Caco-2 (cell line): ENCODE data around the gene NKX2-4. TPM values are rescaled to one million over a fixed set of nuclear protein-coding genes. Genes with fewer than 3 reads are reported as not detected.

Experiments
- BruUV-seq: library from RNA; stranded (reverse); fragments of 400-500 nt; replicated peaks from 2 replicates; lab custom pipeline; 2021; lab: Mats Ljungman, UMichigan
- CTCF ChIA-PET: fragments of 300-600 bp; sonication (Branson Sonifier 250); formaldehyde crosslinking; loops from one replicate; lab custom pipeline; 2022; ENCODE audit warnings: antibody characterized with exemption; lab: Charles Lee
- POLR2A ChIA-PET: fragments of 300-600 bp; sonication (Branson Sonifier 250); formaldehyde crosslinking; loops from one replicate; lab custom pipeline; 2022; ENCODE audit warnings: antibody characterized with exemption; lab: Charles Lee
- DNase-seq, 2 experiments: peaks; one replicate each; pipeline versions ENCODE4 v3.0.0 to v3.0.0-alpha.2; 2020 to 2022
- H3K27me3 ChIP-seq: replicated peaks from 2 replicates; pipeline ENCODE4 v1.6.0; 2011; ENCODE audit warnings: low read length; ENCODE audit not compliant: control insufficient read depth, insufficient read depth
- H3K36me3 ChIP-seq: 2 replicates; pipeline ENCODE4 v1.5.1; 2011; ENCODE audit warnings: low read length; ENCODE audit not compliant: control insufficient read depth, insufficient read depth
- H3K4me1 ChIP-seq: fragments of 250-450 bp; sonication (Bioruptor Pico); 2 replicates; pipeline ENCODE4 v1.5.1; 2020; ENCODE audit warnings: mild to moderate bottlenecking
- H3K4me3 ChIP-seq: 2 replicates; pipeline ENCODE4 v1.5.1; 2011; ENCODE audit warnings: low read depth, mild to moderate bottlenecking, control low read depth, low read length
- H3K9me3 ChIP-seq: fragments of 250-450 bp; sonication (Bioruptor Pico); 2 replicates; pipeline ENCODE4 v1.5.1; 2020; ENCODE audit warnings: mild to moderate bottlenecking, moderate library complexity
- H3K27ac Mint-ChIP-seq: one replicate; pipeline ENCODE4 v1.8.0; 2022; ENCODE audit warnings: mixed read lengths; ENCODE audit not compliant: unreplicated experiment
- H3K27me3 Mint-ChIP-seq: one replicate; pipeline ENCODE4 v1.8.0; 2022; ENCODE audit warnings: mixed read lengths; ENCODE audit not compliant: insufficient read depth, unreplicated experiment
- H3K36me3 Mint-ChIP-seq: one replicate; pipeline ENCODE4 v1.8.0; 2022; ENCODE audit warnings: mild to moderate bottlenecking, mixed read lengths; ENCODE audit not compliant: insufficient read depth, unreplicated experiment
- H3K4me1 Mint-ChIP-seq: one replicate; pipeline ENCODE4 v1.8.0; 2022; ENCODE audit warnings: low read depth, mixed read lengths; ENCODE audit not compliant: unreplicated experiment
- H3K4me3 Mint-ChIP-seq: one replicate; pipeline ENCODE4 v1.8.0; 2022; ENCODE audit warnings: mild to moderate bottlenecking, moderate library complexity, mixed read lengths; ENCODE audit not compliant: unreplicated experiment
- H3K9me3 Mint-ChIP-seq: one replicate; pipeline ENCODE4 v1.8.0; 2022; ENCODE audit warnings: mixed read lengths; ENCODE audit not compliant: unreplicated experiment
- CTCF ChIP-seq, 2 experiments: fragments of 200-600 bp in 1 of 2; IDR thresholded peaks; 1 replicate in 1 of 2; 2 replicates in 1 of 2; pipeline versions ENCODE4 v1.5.1 to v1.8.0; 2011 to 2022; ENCODE audit warnings: antibody characterized with exemption in 1 of 2, control low read depth in 1 of 2, inconsistent platforms in 1 of 2, low read depth in 1 of 2, low read length in 1 of 2, mild to moderate bottlenecking in 1 of 2, moderate library complexity in 1 of 2; ENCODE audit not compliant: insufficient read depth in 1 of 2, severe bottlenecking in 1 of 2, unreplicated experiment in 1 of 2
- intact Hi-C: fragments of 100-400 bp; cut with micrococcal nuclease; formaldehyde crosslinking; loops from one replicate; pipeline ENCODE4 v1.10.0; 2022; ENCODE audit not compliant: unreplicated experiment
- total RNA-seq: library from RNA; stranded (reverse); gene quantifications from 2 replicates; pipeline ENCODE4 v1.2.3, GENCODE V29; 2022

The NKX2-4 gene
- total RNA-seq, 1 experiment from 2014 or later, result not detected

- POLR2A ChIA-PET, result no interaction called here
Measured at GRCh38 chr20:21388566-21388965, 8.8 kb downstream of the NKX2-4 start.

GRCh38 chr20:21387528-21387927 is 9.8 kb downstream of the NKX2-4 start:
- Mint-ChIP-seq H3K27ac (no peak overlapping the region), H3K36me3 (peaks cover 57% of the 10 kb centered on the region), H3K4me1 (no peaks in the 10 kb centered on the region), H3K27me3 (no peaks in the 10 kb centered on the region), H3K4me3 (no peak overlapping the region), H3K9me3 (no peaks in the 10 kb centered on the region)
- Histone ChIP-seq H3K9me3 (no peaks in the 10 kb centered on the region), H3K27me3 (no peaks in the 10 kb centered on the region), H3K4me1 (no peaks in the 10 kb centered on the region), H3K36me3 (0 out of 2 replicates have a peak, but pooled peaks cover 2% of the 10 kb centered on the region), H3K4me3 (no peak overlapping the region)
- BruUV-seq, result no TSS peak
- intact Hi-C loops, result no loop called here
- POLR2A ChIA-PET, result no interaction called here
- no peak for DNase-seq
- TF ChIP-seq CTCF (IDR thresholded peaks at IDR 0.05; ENCODE audit: insufficient read depth in 1 of 2, low read depth in 1 of 2, low read length in 1 of 2, severe bottlenecking in 1 of 2, unreplicated experiment in 1 of 2), result no peak
- CTCF ChIA-PET, result no interaction called here

More at GRCh38 chr20:21388566-21388965, 8.8 kb downstream of the NKX2-4 start:
- Mint-ChIP-seq H3K4me1 (no peaks in the 10 kb centered on the region), H3K4me3 (no peak overlapping the region), H3K9me3 (no peaks in the 10 kb centered on the region), H3K36me3 (peaks cover 54% of the 10 kb centered on the region), H3K27me3 (no peaks in the 10 kb centered on the region), H3K27ac (no peak overlapping the region)
- intact Hi-C loops, result no loop called here
- no peak for DNase-seq
- no peaks in the 10 kb centered on the region for H3K27me3 ChIP-seq
- CTCF ChIA-PET, result no interaction called here
- TF ChIP-seq CTCF (IDR thresholded peaks at IDR 0.05; ENCODE audit: insufficient read depth in 1 of 2, low read depth in 1 of 2, low read length in 1 of 2, severe bottlenecking in 1 of 2, unreplicated experiment in 1 of 2), result no peak
- H3K9me3 ChIP-seq, result no peaks in the 10 kb centered on the region
- H3K4me3 ChIP-seq, result no peak overlapping the region
- H3K36me3 ChIP-seq, result 0 out of 2 replicates have a peak, but pooled peaks cover 2% of the 10 kb centered on the region
- no TSS peak for BruUV-seq
- no peaks in the 10 kb centered on the region for H3K4me1 ChIP-seq

GRCh38 chr20:21386111-21386510 is 11.2 kb downstream of the NKX2-4 start:
- no peak for TF ChIP-seq CTCF (IDR thresholded peaks at IDR 0.05; ENCODE audit: insufficient read depth in 1 of 2, low read depth in 1 of 2, low read length in 1 of 2, severe bottlenecking in 1 of 2, unreplicated experiment in 1 of 2)
- Histone ChIP-seq H3K4me3 (no peak overlapping the region), H3K9me3 (no peaks in the 10 kb centered on the region), H3K4me1 (no peaks in the 10 kb centered on the region), H3K36me3 (0 out of 2 replicates have a peak, but pooled peaks cover 2% of the 10 kb centered on the region), H3K27me3 (no peaks in the 10 kb centered on the region)
- peaks cover 54% of the 10 kb centered on the region for H3K36me3 Mint-ChIP-seq
- H3K27me3 Mint-ChIP-seq, result no peaks in the 10 kb centered on the region
- ChIA-PET CTCF (no interaction called here), POLR2A (no interaction called here)
- no peak for DNase-seq
- intact Hi-C loops, result no loop called here
- H3K27ac Mint-ChIP-seq, result no peak overlapping the region
- BruUV-seq, result no TSS peak
- H3K4me1 Mint-ChIP-seq, result no peaks in the 10 kb centered on the region
- no peak overlapping the region for H3K4me3 Mint-ChIP-seq
- H3K9me3 Mint-ChIP-seq, result no peaks in the 10 kb centered on the region
